HG02610 (cell line): ENCODE data around the gene ACAA2.

Experiments
- ATAC-seq: cut with Tn5 transposase; IDR thresholded peaks from one replicate; pipeline ENCODE4 v1.9.1; 2021; ENCODE audit warnings: mild to moderate bottlenecking, moderate library complexity; ENCODE audit not compliant: unreplicated experiment

Gene ACAA2

DNA sequence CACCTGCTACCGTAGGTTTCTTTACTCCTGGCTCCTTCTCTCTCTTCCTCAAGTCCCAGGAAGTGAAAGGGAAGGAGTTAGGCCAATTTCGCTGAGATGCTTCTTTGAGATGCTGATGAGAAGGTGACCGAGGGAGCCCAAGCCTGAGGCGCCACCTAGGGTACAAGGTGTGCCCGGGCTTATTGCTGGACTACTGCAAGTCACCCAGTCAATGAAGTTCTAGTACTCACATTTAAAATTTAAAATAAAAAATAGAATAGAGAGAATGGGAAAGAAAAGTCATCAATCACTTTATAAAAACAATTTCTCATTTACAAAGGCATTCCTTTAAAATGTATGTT is 45.3 kb downstream of the ACAA2 start:
- no peak for ATAC-seq

DNA sequence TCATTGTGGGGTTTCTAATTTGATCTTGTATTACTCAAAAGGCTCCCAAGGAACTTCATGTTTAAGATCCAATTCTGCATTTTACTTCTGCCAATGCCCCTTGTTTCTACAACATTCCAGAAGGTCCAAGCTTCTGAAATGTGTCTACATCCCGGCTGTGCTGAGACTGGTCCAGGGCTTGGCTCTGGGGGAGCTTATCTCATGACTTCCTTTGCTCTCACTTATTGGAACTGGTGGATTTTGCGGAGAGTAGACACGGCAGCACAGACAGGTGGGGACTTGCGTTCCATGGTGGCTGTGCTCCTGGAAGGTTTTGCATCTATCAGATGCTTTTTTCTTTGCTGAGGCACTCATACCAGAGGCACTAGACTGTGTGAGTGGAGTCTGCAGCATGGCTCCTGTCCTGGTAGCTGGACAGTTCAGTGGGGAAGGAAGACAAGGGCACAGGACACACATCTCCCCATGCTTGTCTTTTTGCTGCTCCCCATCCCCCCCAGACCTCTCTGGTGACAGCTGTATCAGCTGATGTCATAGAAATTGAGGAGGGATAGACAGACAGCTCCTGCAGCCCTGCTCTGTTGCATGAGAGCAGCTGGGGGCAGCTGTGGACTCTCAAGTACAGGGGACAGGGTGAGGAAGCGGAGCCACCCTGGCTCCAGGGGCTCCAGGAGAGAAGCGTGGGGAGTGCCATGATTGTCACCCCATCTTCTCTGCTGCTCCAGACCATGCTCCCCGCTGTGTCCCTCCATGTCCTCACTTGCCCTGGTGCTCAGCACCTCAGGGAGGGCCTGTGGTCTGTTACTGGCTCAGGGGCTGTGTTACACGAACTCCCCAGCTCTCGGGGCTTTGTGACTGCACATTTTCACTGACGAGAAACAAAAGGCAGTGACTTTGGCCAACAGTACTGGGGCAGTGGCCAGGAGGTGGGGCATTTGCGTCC is 46.0 kb downstream of the ACAA2 start:
- no peak for ATAC-seq

GRCh38 chr18:49766646-49767045 is 46.7 kb downstream of the ACAA2 start:
- ATAC-seq, result no peak

DNA sequence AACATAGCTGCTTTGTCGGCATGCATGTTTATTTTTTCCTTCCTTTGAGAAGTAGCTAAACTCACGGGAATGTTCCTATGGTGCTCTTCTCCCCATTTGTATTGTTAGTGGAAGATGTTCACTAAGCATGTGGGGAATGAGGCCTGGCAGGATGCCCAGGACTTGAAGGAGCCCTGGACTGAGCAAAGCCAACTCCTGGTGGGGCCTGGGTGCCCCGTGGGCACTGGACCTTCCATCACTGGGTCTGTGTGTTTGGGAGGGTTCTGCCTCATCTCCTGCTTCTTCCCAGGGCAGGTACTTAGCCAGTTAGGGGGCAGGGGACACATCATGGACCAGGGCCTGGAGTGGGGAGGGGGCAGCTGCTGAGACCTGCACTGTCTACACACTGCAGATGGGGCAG is 49.3 kb downstream of the ACAA2 start:
- no peak for ATAC-seq

GRCh38 chr18:49763590-49763989 is 49.7 kb downstream of the ACAA2 start:
- ATAC-seq, result no peak

- ATAC-seq, result no peak
Measured at GRCh38 chr18:49762191-49763077, 50.9 kb downstream of the ACAA2 start.

- ATAC-seq, result no peak
Measured at GRCh38 chr18:49761771-49762170, 51.6 kb downstream of the ACAA2 start.

GRCh38 chr18:49758263-49758610 is 55.1 kb downstream of the ACAA2 start:
- ATAC-seq, result no peak

GRCh38 chr18:49757513-49758262 is 55.6 kb downstream of the ACAA2 start:
- ATAC-seq, result no peak

- no peak for ATAC-seq
Measured at GRCh38 chr18:49756671-49757362, 56.5 kb downstream of the ACAA2 start.

DNA sequence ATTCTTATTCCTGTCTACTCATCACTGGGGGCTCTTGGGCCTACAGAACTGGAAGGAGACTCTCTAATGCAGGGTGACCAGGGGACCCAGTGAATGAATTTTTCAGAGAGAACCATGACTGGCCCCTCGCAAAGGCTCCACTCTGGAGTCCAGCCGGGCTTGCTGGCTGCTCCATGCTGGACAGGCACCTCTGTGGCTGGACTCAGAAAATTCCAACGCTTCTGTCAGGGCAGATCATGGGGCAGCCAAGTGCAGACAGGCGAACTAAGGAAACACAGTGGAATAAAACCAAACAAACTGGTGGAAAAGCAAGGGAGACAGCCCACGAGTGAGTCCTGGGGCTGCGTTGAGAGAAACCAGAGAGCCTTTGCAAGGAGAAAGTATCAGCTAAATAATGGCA is 57.2 kb downstream of the ACAA2 start:
- no peak for ATAC-seq

GRCh38 chr18:49755489-49755888 is 57.8 kb downstream of the ACAA2 start:
- ATAC-seq, result no peak

- ATAC-seq, result no peak
Measured at GRCh38 chr18:49754866-49755265, 58.5 kb downstream of the ACAA2 start.

GRCh38 chr18:49753643-49754042 is 59.7 kb downstream of the ACAA2 start:
- no peak for ATAC-seq

- no peak for ATAC-seq
Measured at GRCh38 chr18:49752095-49752457, 61.3 kb downstream of the ACAA2 start.

DNA sequence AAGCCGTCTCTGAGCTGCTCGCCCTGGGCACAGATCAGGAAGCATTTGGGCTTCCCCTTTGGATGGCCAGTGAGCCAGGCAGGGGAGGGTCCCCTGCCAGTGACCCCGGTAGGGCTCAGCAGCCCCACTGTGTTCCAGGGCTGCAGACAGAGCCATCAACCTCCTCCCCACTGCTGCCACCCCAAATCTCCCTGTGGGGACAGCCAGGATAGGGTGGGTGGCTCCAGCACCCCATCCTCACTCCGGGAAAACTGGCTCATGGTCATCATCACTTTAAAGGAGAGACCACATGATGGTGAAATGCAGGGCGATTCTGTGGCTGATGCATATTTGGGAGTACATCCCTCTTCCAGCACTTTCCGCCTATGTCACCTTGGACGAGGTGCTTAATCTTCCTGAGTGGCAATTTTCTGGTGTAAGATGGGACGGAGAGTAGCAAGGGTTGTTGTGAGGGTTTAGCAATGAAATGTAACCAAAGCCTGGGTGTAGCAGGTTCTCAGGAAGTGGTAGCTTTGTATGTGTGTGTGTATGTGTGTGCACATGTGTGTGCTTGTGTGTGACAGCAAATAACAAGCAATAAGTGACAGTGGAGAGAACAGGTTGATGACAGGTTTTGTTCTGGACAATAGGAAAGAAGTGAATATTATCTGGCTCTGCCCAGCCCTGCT is 61.8 kb downstream of the ACAA2 start:
- ATAC-seq, result no peak

GRCh38 chr18:49749563-49749962 is 63.8 kb downstream of the ACAA2 start:
- no peak for ATAC-seq

DNA sequence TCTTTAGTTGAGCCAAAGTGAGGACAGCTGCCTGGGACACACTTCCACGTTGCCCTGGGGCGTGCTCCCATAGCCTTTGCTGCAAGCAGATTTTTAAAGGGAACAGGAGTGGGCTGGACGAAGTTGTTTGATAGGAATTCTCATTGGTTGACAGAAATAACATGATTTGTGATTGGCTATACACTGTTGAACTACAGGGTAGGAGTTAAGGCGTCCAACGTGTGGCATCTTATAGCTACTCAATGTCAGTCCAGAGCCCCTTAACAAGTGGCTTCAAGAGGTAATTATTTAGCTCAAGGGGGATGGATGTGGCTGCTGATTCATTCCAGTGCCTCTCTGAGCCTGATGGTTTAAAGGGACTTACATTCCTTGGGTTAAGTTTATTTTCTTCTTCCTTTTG is 65.5 kb downstream of the ACAA2 start:
- no peak for ATAC-seq

DNA sequence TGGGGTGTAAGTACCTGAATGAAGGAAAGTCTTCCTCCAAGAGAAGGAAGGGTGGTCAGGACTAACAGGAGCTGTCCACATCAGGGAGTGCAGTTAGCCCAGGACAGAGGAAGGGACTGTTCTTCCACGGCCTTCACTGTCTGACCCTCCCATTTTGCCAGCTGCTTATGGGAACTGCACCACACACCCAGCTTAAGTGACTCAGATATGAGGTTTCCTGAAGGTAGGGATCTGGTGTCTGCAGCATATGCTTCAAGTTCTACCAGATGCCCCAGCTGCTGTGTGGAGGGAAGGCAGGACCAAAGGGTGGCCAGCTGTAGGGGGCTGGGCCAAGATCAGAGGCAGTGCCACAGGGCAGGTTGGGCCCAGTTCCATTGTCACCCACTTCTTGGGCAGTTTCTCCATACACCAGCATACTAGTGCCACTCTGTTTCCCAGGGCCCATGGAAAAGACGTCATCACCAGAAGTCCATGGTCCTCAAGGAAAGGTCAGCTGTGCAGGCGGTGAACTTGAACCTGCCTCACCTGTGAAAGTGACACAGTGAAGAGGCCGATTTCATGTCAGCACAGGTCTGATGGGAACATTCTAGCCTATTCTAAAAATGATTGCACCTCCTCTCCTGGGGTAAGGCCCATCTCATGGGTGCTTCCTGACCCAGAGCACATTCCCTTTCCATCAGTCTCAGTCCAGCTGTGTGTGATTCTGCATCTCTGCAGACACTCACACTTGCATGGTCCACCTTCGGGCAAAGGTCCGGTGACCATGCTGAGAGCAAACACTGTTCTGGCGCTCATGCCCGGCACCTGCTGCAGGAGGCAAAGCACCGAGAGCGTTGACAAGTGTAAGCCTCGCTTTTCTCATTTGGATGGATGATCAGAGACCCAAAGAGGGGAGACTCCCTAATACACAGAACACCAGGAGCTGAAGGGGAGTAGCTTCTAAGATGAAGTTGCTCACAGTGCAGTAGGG is 68.0 kb downstream of the ACAA2 start:
- ATAC-seq, result no peak
